H1 (cell line): ENCODE data around the gene SPOCK1. TPM values are rescaled to one million over a fixed set of nuclear protein-coding genes. Genes with fewer than 3 reads are reported as not detected.
A peak's percentile ranks its signal among the peaks of the same experiment; 100 is the strongest.

Source experiments
- CTCF ChIA-PET: fragments of 300-600 bp; sonication (Branson Sonifier 250); formaldehyde crosslinking; loops from one replicate; lab custom pipeline; 2021; ENCODE audit not compliant: partially characterized antibody; lab: Charles Lee
- POLR2A ChIA-PET: fragments of 300-600 bp; sonication (Branson Sonifier 250); formaldehyde crosslinking; loops from one replicate; lab custom pipeline; 2021; ENCODE audit warnings: inconsistent platforms; ENCODE audit not compliant: partially characterized antibody; lab: Charles Lee
- DNase-seq, 2 experiments: peaks; one replicate each; pipeline versions ENCODE4 v3.0.0 to v3.0.0-alpha.2; 2010 to 2022; ENCODE audit warnings: low spot score in 2 of 2, low read depth in 1 of 2, mixed read lengths in 1 of 2
- FAIRE-seq: peaks from 2 replicates; lab custom pipeline; 2011; peaks lifted over from hg19 to GRCh38; lab: Jason Lieb, UNC
- H2AFZ ChIP-seq: 2 replicates; pipeline ENCODE4 v1.8.1; 2012; ENCODE audit warnings: low read length, inconsistent platforms
- H2AK5ac ChIP-seq: 2 replicates; pipeline ENCODE4 v1.6.1; 2013; ENCODE audit warnings: low read depth, low read length
- H2BK120ac ChIP-seq: replicated peaks from 2 replicates; pipeline ENCODE3; 2013; ENCODE audit warnings: low read depth, low read length, inconsistent platforms
- H2BK12ac ChIP-seq: 2 replicates; pipeline ENCODE4 v1.6.1; 2013; ENCODE audit warnings: low read depth, low read length
- H2BK15ac ChIP-seq: 2 replicates; pipeline ENCODE4 v1.6.1; 2013; ENCODE audit warnings: low read length
- H2BK20ac ChIP-seq: 2 replicates; pipeline ENCODE4 v1.6.1; 2013; ENCODE audit warnings: low read length
- H2BK5ac ChIP-seq: 2 replicates; pipeline ENCODE4 v1.6.1; 2013; ENCODE audit warnings: low read depth, low read length
- H3K14ac ChIP-seq: 2 replicates; pipeline ENCODE4 v1.6.1; 2013; ENCODE audit warnings: inconsistent platforms; ENCODE audit not compliant: insufficient read length
- H3K18ac ChIP-seq: 2 replicates; pipeline ENCODE4 v1.6.1; 2013; ENCODE audit warnings: low read length; ENCODE audit errors: extremely low read depth
- H3K23ac ChIP-seq: 2 replicates; pipeline ENCODE4 v1.6.1; 2013; ENCODE audit warnings: inconsistent platforms; ENCODE audit not compliant: insufficient read length
- H3K23me2 ChIP-seq: 2 replicates; pipeline ENCODE4 v1.6.1; 2013; ENCODE audit warnings: low read depth, low read length
- H3K27ac ChIP-seq: 2 replicates; pipeline ENCODE4 v1.6.1; 2011; ENCODE audit warnings: low read depth, low read length, inconsistent platforms
- H3K27me3 ChIP-seq, 4 experiments: replicated peaks in 1 of 4; 1 replicate in 1 of 4; 2 replicates in 3 of 4; pipeline versions ENCODE4 v1.6.1 to v1.8.1; 2011 to 2013; ENCODE audit warnings: low read length in 3 of 4, mild to moderate bottlenecking in 3 of 4, inconsistent platforms in 2 of 4, mixed read lengths in 2 of 4, moderate library complexity in 1 of 4; ENCODE audit not compliant: control insufficient read depth in 3 of 4, insufficient read depth in 3 of 4; ENCODE audit errors: extremely low read depth in 1 of 4
- H3K36me3 ChIP-seq, 4 experiments: 2 replicates each; pipeline versions ENCODE4 v1.6.1 to v1.8.1; 2011 to 2013; ENCODE audit warnings: mild to moderate bottlenecking in 4 of 4, low read length in 3 of 4, moderate library complexity in 2 of 4, control low read depth in 1 of 4, inconsistent platforms in 1 of 4; ENCODE audit not compliant: insufficient read depth in 4 of 4, control insufficient read depth in 2 of 4
- H3K4ac ChIP-seq: replicated peaks from 2 replicates; pipeline ENCODE3; 2013; ENCODE audit warnings: low read length, low read depth, mixed read lengths, inconsistent platforms; ENCODE audit not compliant: insufficient read length
- H3K4me1 ChIP-seq, 4 experiments: replicated peaks in 1 of 4; 1 replicate in 1 of 4; 2 replicates in 3 of 4; pipeline versions ENCODE4 v1.6.1 to v1.8.1; 2011 to 2013; ENCODE audit warnings: low read length in 3 of 4, inconsistent platforms in 2 of 4, mixed read lengths in 1 of 4; ENCODE audit not compliant: insufficient read depth in 4 of 4, control insufficient read depth in 3 of 4
- H3K4me2 ChIP-seq, 2 experiments: 2 replicates each; pipeline versions ENCODE4 v1.6.1 to v1.8.1; 2011 to 2013; ENCODE audit warnings: low read depth in 2 of 2, low read length in 2 of 2, control low read depth in 1 of 2, inconsistent platforms in 1 of 2, mild to moderate bottlenecking in 1 of 2; ENCODE audit not compliant: insufficient read depth in 1 of 2
- H3K4me3 ChIP-seq, 4 experiments: fragments of 200-600, 300-600 bp in 1 of 4; sonication (generic), shearing (Covaris generic), sonication (Bioruptor Twin) in 1 of 4; 2 replicates each; pipeline versions ENCODE4 v1.5.1 to v1.8.1; 2011 to 2016; ENCODE audit warnings: low read length in 4 of 4, low read depth in 3 of 4, control low read depth in 2 of 4, inconsistent platforms in 2 of 4, mild to moderate bottlenecking in 2 of 4, mixed read lengths in 1 of 4, moderate library complexity in 1 of 4; ENCODE audit not compliant: insufficient read depth in 2 of 4; ENCODE audit errors: extremely low read depth in 1 of 4
- H3K56ac ChIP-seq: replicated peaks from 2 replicates; pipeline ENCODE3; 2013; ENCODE audit warnings: low read depth, mild to moderate bottlenecking, mixed read lengths, low read length, inconsistent platforms; ENCODE audit not compliant: insufficient read length
- H3K79me1 ChIP-seq: 2 replicates; pipeline ENCODE4 v1.6.1; 2013; ENCODE audit warnings: low read depth, low read length, control low read depth
- H3K79me2 ChIP-seq, 2 experiments: 2 replicates each; pipeline versions ENCODE4 v1.6.1 to v1.8.1; 2012 to 2013; ENCODE audit warnings: low read length in 2 of 2, mild to moderate bottlenecking in 2 of 2, inconsistent platforms in 1 of 2; ENCODE audit not compliant: insufficient read depth in 2 of 2, control insufficient read depth in 1 of 2
- H3K9ac ChIP-seq, 4 experiments: replicated peaks in 1 of 4; 1 replicate in 1 of 4; 2 replicates in 3 of 4; pipeline versions ENCODE4 v1.6.1 to v1.8.1; 2011 to 2013; ENCODE audit warnings: low read depth in 3 of 4, low read length in 3 of 4, control low read depth in 2 of 4, mild to moderate bottlenecking in 2 of 4, moderate library complexity in 2 of 4, inconsistent platforms in 1 of 4; ENCODE audit errors: extremely low read depth in 1 of 4
- H3K9me3 ChIP-seq, 2 experiments: 2 replicates each; pipeline versions ENCODE4 v1.6.1 to v1.8.1; 2012 to 2013; ENCODE audit warnings: mild to moderate bottlenecking in 2 of 2, moderate library complexity in 2 of 2, control low read depth in 1 of 2, inconsistent platforms in 1 of 2, low read depth in 1 of 2, low read length in 1 of 2, mixed read lengths in 1 of 2; ENCODE audit not compliant: insufficient read depth in 2 of 2
- H4K20me1 ChIP-seq, 2 experiments: replicated peaks in 1 of 2; 2 replicates each; pipeline versions ENCODE3 to v1.8.1; 2011 to 2013; ENCODE audit warnings: inconsistent platforms in 2 of 2, low read length in 2 of 2, mild to moderate bottlenecking in 1 of 2; ENCODE audit not compliant: insufficient read depth in 2 of 2, control insufficient read depth in 1 of 2
- H4K5ac ChIP-seq: 2 replicates; pipeline ENCODE4 v1.6.1; 2013; ENCODE audit warnings: low read length, low read depth, mixed read lengths, inconsistent platforms; ENCODE audit not compliant: insufficient read length
- H4K8ac ChIP-seq: 2 replicates; pipeline ENCODE4 v1.8.0; 2013; ENCODE audit warnings: mild to moderate bottlenecking, moderate library complexity, low read length, inconsistent platforms; ENCODE audit not compliant: insufficient read depth; ENCODE audit errors: extremely low read depth
- H4K91ac ChIP-seq: replicated peaks from 2 replicates; pipeline ENCODE3; 2013; ENCODE audit warnings: low read length, mixed read lengths, inconsistent platforms; ENCODE audit not compliant: insufficient read length
- CTCF ChIP-seq, 3 experiments: IDR thresholded peaks; 1 replicate in 2 of 3; 2 replicates in 1 of 3; pipeline versions ENCODE4 v1.5.1 to v1.6.1; 2011; ENCODE audit warnings: low read length in 3 of 3, mild to moderate bottlenecking in 3 of 3, inconsistent platforms in 2 of 3, low read depth in 1 of 3, moderate library complexity in 1 of 3; ENCODE audit not compliant: insufficient read depth in 1 of 3; ENCODE audit errors: control extremely low read depth in 1 of 3
- JUN ChIP-seq: IDR thresholded peaks from 2 replicates; pipeline ENCODE4 v1.6.1; 2011; ENCODE audit warnings: low read depth, mild to moderate bottlenecking, improper control_type of control experiment, low read length
- NANOG ChIP-seq: IDR thresholded peaks from 2 replicates; pipeline ENCODE4 v1.6.1; 2011; ENCODE audit warnings: low read length, low read depth, mild to moderate bottlenecking, inconsistent platforms; ENCODE audit not compliant: insufficient read depth, poor library complexity, severe bottlenecking
- NRF1 ChIP-seq: IDR thresholded peaks from 2 replicates; pipeline ENCODE4 v1.6.1; 2011; ENCODE audit warnings: mild to moderate bottlenecking, low read depth, low read length, improper control_type of control experiment
- RAD21 ChIP-seq, 2 experiments: IDR thresholded peaks in 1 of 2; conservative IDR thresholded peaks in 1 of 2; 2 replicates each; pipeline ENCODE4 v1.6.1; 2011; ENCODE audit warnings: low read depth in 2 of 2, low read length in 2 of 2, improper control_type of control experiment in 1 of 2, inconsistent platforms in 1 of 2, mild to moderate bottlenecking in 1 of 2, moderate library complexity in 1 of 2
- RFX5 ChIP-seq: IDR thresholded peaks from 2 replicates; pipeline ENCODE4 v1.6.1; 2011; ENCODE audit warnings: low read depth, low read length, improper control_type of control experiment, borderline replicate concordance
- SAP30 ChIP-seq: fragments of 300-600 bp; sonication (generic); IDR thresholded peaks from 2 replicates; pipeline ENCODE4 v1.7.1; 2012; ENCODE audit warnings: low read length, moderate library complexity, mild to moderate bottlenecking, inconsistent platforms; ENCODE audit not compliant: insufficient read depth, insufficient replicate concordance
- SP1 ChIP-seq: IDR thresholded peaks from 2 replicates; pipeline ENCODE4 v1.6.1; 2011; ENCODE audit warnings: low read depth, low read length
- SP4 ChIP-seq: IDR thresholded peaks from 2 replicates; pipeline ENCODE4 v1.6.1; 2012; ENCODE audit warnings: low read length, inconsistent platforms
- WGBS, 2 experiments: shearing (Covaris generic) in 1 of 2; methylation state at CpG; one replicate each; pipeline versions ENCODE4 v1.1.6 to v1.1.7; 2013 to 2015; ENCODE audit warnings: low lambda C conversion rate in 2 of 2, mixed read lengths in 2 of 2, inconsistent platforms in 1 of 2, low coverage in 1 of 2, missing lambda C conversion rate in 1 of 2; ENCODE audit not compliant: insufficient replicate concordance in 2 of 2, insufficient coverage in 1 of 2, insufficient read length in 1 of 2; ENCODE audit errors: extremely low coverage in 1 of 2, missing lambda C conversion rate in 1 of 2; 5-methylcytosine and 5-hydroxymethylcytosine counted together
- polyA plus RNA-seq, 7 experiments: library from polyadenylated mRNA; depleted of rRNA in 3 of 7; stranded (reverse) in 5 of 7; unstranded in 2 of 7; fragments of >200 nt in 5 of 7; fragments of 200-250 nt in 2 of 7; gene quantifications; 1 replicate in 5 of 7; 2 replicates in 1 of 7; 4 replicates in 1 of 7; pipeline versions ENCODE4 v1.2.1 to v1.2.3, GENCODE V29; 2011 to 2013; ENCODE audit warnings: missing spikeins in 2 of 7, mixed read lengths in 2 of 7
- total RNA-seq: library from RNA; stranded (reverse); fragmentation: NEBNext Ultra II Directional; extraction: Animal tissue kit (Norgen Biotek cat#: 25700); gene quantifications from 2 replicates; pipeline ENCODE4 v1.2.1, GENCODE V29; 2021

The SPOCK1 gene
- total and polyA plus RNA-seq, 2 of the 8 experiments (the other 6 are each of a cell fraction or from before 2014, with no cell fraction given): 6.9 to 18.1 TPM

GRCh38 chr5:137344723-137345322 lies 154.3 kb downstream of the SPOCK1 start:
- no peak overlapping the region for H4K8ac ChIP-seq
- 0 out of 2 replicates have a peak overlapping the region, but pooled peaks have one; percentile 48 for H3K18ac ChIP-seq
- no peak overlapping the region; the same call in 1 of the 2 replicates for H2BK12ac ChIP-seq
- H4K5ac ChIP-seq: no peak overlapping the region
- H3K4ac ChIP-seq: no peak overlapping the region
- ChIA-PET POLR2A (interaction anchor here (0.9 kb wide), 1 partner anchor 153 kb away, joined by 4 read pairs; no protein-coding TSS in a partner anchor), CTCF (interaction anchor here (0.6 to 10.1 kb wide), 50 partner anchors 8 to 575 kb away, joined by 3 to 80 read pairs (median 5); partner anchors contain the start of gene SPOCK1)
- no peaks in the 10 kb centered on the region for H3K79me2 ChIP-seq
- H3K56ac ChIP-seq: no peak overlapping the region
- no peak overlapping the region for H3K27ac ChIP-seq
- no peak overlapping the region for H3K4me2 ChIP-seq
- DNase-seq: peak; percentile 9 to 82
- no peak overlapping the region for H3K9ac ChIP-seq
- H2BK20ac ChIP-seq: no peak overlapping the region
- H3K23ac ChIP-seq: no peak overlapping the region
- no peak overlapping the region for H2BK5ac ChIP-seq
- H3K9me3 ChIP-seq: no peaks in the 10 kb centered on the region
- H4K91ac ChIP-seq: no peak overlapping the region
- no peaks in the 10 kb centered on the region for H3K36me3 ChIP-seq
- H2AK5ac ChIP-seq: no peak overlapping the region
- H4K20me1 ChIP-seq: no peaks in the 10 kb centered on the region
- no peak overlapping the region for H3K14ac ChIP-seq
- no peak overlapping the region for H2BK15ac ChIP-seq
- H2BK120ac ChIP-seq: no peak overlapping the region
- no peaks in the 10 kb centered on the region for H3K23me2 ChIP-seq
- no peak overlapping the region for H2AFZ ChIP-seq
- H3K27me3 ChIP-seq: no peaks in the 10 kb centered on the region
- peaks cover 0 to 5% (median 2%) of the 10 kb centered on the region in 4 experiments; a peak in 2 of 7 replicates for H3K4me1 ChIP-seq
- 22% methylated on average over 6 of the region's 6 CpGs; no CpG with 5 or more reads in 1 of the 2 experiments for WGBS, 2 experiments
- peak; percentile 78 for FAIRE-seq
- no peaks in the 10 kb centered on the region for H3K79me1 ChIP-seq
- no peak overlapping the region for H3K4me3 ChIP-seq
- TF ChIP-seq RFX5: no peak
- no peak for TF ChIP-seq NRF1
- no peak for TF ChIP-seq SAP30
- no peak for TF ChIP-seq NANOG
- peak in 2 of 3 experiments; percentile 78 to 86; a peak in 3 of 4 replicates for TF ChIP-seq CTCF (IDR thresholded peaks at IDR 0.05; ENCODE audit: control extremely low read depth in 1 of 3, insufficient read depth in 1 of 3, low read depth in 1 of 3, low read length in 3 of 3)
- no peak for TF ChIP-seq SP4
- TF ChIP-seq RAD21 (IDR thresholded peaks at IDR 0.05 in 1 of 2, conservative IDR thresholded peaks at IDR 0.05 in 1 of 2; ENCODE audit: low read depth in 2 of 2, low read length in 2 of 2): peak; percentile 77 to 83
- 0 out of 2 replicates have a peak, but pooled peaks have one; percentile 6 for TF ChIP-seq JUN
- no peak for TF ChIP-seq SP1
